GM23338 (cell line): ENCODE measurements around the gene ZNF587B.

ENCODE experiments used
- CREB1 ChIP-seq: fragments of 250-450 bp; sonication (Bioruptor Pico); IDR thresholded peaks from 2 replicates; pipeline ENCODE4 v1.5.0; 2020; ENCODE audit warnings: low read depth, mild to moderate bottlenecking, moderate library complexity
- EZH2 ChIP-seq: fragments of 200-600 bp; sonication (generic); IDR thresholded peaks from one replicate; pipeline ENCODE4 v1.8.0; 2017; ENCODE audit warnings: antibody characterized with exemption, mild to moderate bottlenecking, low read depth; ENCODE audit not compliant: unreplicated experiment
- EZH2phosphoT487 ChIP-seq: fragments of 200-600 bp; sonication (generic); IDR thresholded peaks from one replicate; pipeline ENCODE4 v1.8.1; 2018; ENCODE audit warnings: antibody characterized with exemption; ENCODE audit not compliant: unreplicated experiment
- POLR2AphosphoS5 ChIP-seq: IDR thresholded peaks from 2 replicates; pipeline ENCODE4 v1.6.1; 2016; ENCODE audit warnings: antibody characterized with exemption, low read depth
- TF ChIP-seq, protein P1 (sequence below), 2 experiments: fragments of 200-600 bp in 1 of 2; sonication (generic) in 1 of 2; conservative IDR thresholded peaks; 2 replicates each; pipeline versions ENCODE4 v1.5.1 to v1.6.1; 2016 to 2017; ENCODE audit warnings: antibody characterized with exemption in 2 of 2, low read depth in 2 of 2, mild to moderate bottlenecking in 2 of 2, moderate library complexity in 1 of 2
- TF ChIP-seq, protein P2 (sequence below): IDR thresholded peaks from one replicate; pipeline ENCODE4 v1.6.1; 2018; ENCODE audit warnings: antibody characterized with exemption; ENCODE audit not compliant: unreplicated experiment
- TF ChIP-seq, protein P3 (sequence below): IDR thresholded peaks from 2 replicates; pipeline ENCODE4 v1.6.1; 2016; ENCODE audit warnings: antibody characterized with exemption

- TF ChIP-seq EZH2phosphoT487, result no peak
- TF ChIP-seq, protein P1, sequence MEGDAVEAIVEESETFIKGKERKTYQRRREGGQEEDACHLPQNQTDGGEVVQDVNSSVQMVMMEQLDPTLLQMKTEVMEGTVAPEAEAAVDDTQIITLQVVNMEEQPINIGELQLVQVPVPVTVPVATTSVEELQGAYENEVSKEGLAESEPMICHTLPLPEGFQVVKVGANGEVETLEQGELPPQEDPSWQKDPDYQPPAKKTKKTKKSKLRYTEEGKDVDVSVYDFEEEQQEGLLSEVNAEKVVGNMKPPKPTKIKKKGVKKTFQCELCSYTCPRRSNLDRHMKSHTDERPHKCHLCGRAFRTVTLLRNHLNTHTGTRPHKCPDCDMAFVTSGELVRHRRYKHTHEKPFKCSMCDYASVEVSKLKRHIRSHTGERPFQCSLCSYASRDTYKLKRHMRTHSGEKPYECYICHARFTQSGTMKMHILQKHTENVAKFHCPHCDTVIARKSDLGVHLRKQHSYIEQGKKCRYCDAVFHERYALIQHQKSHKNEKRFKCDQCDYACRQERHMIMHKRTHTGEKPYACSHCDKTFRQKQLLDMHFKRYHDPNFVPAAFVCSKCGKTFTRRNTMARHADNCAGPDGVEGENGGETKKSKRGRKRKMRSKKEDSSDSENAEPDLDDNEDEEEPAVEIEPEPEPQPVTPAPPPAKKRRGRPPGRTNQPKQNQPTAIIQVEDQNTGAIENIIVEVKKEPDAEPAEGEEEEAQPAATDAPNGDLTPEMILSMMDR (conservative IDR thresholded peaks at IDR 0.05; ENCODE audit: low read depth in 2 of 2), result no peak
- no peak for TF ChIP-seq POLR2AphosphoS5
- no peak for TF ChIP-seq EZH2
- TF ChIP-seq, protein P2, sequence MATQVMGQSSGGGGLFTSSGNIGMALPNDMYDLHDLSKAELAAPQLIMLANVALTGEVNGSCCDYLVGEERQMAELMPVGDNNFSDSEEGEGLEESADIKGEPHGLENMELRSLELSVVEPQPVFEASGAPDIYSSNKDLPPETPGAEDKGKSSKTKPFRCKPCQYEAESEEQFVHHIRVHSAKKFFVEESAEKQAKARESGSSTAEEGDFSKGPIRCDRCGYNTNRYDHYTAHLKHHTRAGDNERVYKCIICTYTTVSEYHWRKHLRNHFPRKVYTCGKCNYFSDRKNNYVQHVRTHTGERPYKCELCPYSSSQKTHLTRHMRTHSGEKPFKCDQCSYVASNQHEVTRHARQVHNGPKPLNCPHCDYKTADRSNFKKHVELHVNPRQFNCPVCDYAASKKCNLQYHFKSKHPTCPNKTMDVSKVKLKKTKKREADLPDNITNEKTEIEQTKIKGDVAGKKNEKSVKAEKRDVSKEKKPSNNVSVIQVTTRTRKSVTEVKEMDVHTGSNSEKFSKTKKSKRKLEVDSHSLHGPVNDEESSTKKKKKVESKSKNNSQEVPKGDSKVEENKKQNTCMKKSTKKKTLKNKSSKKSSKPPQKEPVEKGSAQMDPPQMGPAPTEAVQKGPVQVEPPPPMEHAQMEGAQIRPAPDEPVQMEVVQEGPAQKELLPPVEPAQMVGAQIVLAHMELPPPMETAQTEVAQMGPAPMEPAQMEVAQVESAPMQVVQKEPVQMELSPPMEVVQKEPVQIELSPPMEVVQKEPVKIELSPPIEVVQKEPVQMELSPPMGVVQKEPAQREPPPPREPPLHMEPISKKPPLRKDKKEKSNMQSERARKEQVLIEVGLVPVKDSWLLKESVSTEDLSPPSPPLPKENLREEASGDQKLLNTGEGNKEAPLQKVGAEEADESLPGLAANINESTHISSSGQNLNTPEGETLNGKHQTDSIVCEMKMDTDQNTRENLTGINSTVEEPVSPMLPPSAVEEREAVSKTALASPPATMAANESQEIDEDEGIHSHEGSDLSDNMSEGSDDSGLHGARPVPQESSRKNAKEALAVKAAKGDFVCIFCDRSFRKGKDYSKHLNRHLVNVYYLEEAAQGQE, result no peak
- TF ChIP-seq, protein P3, sequence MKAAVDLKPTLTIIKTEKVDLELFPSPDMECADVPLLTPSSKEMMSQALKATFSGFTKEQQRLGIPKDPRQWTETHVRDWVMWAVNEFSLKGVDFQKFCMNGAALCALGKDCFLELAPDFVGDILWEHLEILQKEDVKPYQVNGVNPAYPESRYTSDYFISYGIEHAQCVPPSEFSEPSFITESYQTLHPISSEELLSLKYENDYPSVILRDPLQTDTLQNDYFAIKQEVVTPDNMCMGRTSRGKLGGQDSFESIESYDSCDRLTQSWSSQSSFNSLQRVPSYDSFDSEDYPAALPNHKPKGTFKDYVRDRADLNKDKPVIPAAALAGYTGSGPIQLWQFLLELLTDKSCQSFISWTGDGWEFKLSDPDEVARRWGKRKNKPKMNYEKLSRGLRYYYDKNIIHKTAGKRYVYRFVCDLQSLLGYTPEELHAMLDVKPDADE, result no peak
- TF ChIP-seq CREB1 (CRISPR knock-in tag), result no peak
Observed at GRCh38 chr19:57825511-57825910, 4.6 kb upstream of the ZNF587B start.
